HG02623 (cell line): ENCODE measurements around the gene INPP5A.
"Not testable (repeated sequence)": the region's sequence is repeated elsewhere in the genome, so short reads cannot be mapped to it uniquely, and the experiment has no call there.

Source experiments
- ATAC-seq: cut with Tn5 transposase; IDR thresholded peaks from one replicate; pipeline ENCODE4 v1.9.1; 2021; ENCODE audit warnings: moderate library complexity; ENCODE audit not compliant: unreplicated experiment

The INPP5A gene

GRCh38 chr10:132729810-132730572 lies 192.4 kb downstream of the INPP5A start:
- no peak for ATAC-seq

DNA sequence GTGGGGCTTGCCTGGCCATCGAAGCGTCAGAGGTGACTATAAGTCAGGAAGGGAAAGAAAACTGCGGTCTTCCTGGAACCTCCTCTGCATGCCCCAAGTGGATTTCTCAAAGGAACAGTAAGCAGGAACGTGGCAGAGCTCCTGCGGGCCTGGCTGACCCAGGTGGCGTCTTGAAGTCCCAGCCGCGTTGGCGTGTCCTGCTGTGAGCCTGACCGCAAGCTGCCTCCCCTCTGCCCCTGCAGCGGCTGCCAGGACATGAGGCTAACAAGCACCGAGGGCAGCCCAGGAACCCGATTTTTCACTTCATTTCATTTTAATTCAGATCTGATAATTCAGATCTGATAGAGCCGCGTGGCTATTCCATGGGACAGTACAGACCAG lies 193.0 kb downstream of the INPP5A start:
- no peak for ATAC-seq

DNA sequence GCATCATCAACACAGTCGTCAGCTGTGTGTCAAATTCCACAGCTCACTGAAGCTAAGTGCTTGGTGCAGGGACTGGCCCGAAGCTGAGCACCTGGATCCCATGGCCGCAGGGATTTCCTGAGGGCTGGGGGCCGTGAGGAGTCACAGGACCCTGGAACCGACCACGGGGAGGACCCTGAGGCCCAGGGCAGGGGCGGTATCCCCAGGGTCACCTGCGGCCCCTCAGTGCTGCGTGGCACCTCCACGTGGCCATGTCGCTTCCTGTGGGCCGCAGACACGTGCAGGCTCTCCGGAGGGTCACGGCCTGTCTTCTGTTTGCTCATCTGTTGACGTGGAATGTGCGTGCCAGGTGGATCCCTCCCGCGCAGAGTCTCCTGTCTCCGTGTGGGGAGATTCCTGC lies 194.9 kb downstream of the INPP5A start:
- no peak for ATAC-seq

DNA sequence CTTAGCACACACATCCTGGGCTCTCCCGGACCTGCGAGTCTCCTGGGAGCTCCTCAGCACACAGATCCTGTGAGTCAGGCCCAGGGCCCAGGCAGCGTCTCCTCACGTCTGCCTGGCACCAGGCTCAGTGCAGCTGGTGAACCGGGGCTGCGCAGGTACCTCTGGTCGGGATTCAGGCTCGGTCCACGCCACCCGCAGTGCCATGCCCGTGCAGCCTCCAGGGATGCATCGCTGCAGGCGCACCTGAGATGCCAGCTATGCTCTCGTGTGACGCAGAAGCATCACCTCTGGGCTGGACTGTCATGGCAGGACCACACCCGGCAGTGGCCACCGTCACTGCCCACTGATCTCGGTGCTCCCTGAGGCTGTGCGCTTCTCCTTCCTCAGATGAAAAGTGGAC lies 196.3 kb downstream of the INPP5A start:
- no peak for ATAC-seq

DNA sequence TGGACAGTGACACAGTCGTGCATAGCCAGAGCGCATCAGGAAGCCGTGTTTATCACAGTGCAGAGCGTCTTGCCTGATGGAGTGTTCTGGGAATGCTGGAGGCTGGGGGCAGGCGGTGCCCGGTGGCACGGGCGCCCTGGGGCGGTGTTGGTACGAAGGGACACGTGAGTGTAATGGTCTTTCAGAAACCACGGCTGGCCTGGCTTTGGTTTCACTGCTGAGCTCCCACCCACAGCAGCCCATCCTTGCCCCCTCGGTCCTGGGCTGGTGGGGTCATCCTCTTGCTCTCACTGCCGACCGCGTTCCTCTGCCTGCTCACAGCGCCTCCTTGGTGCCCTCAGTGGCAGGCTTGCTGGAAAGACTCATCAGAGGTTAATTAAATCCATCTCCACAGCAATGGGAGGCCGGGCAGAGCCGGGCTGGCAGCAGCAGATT lies 197.8 kb downstream of the INPP5A start:
- no peak for ATAC-seq

DNA sequence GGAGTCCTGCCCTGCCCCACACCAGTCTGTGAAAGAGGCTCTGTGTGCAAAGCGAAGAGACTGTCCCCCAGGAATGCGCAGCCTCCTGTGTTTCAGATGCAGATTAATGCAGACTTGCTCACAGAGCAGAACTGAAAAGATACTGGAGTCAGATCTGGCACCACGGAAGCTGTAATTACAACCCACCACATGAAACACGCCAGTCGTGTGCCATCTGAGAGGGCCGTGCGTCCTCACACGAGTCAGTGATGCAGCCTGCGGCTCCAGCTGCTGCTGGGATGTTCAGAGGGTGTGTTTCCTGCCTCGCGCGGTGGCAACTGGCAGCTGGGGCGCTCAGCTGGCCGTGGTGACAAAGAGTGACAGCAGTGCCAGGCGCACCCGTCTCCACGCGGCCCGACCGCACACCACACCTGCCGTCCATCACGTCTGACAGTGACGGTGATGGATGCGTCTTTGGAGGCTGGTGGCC lies 198.4 kb downstream of the INPP5A start:
- no peak for ATAC-seq

- ATAC-seq = no peak
Measured at GRCh38 chr10:132737390-132738048, 199.9 kb downstream of the INPP5A start.

DNA sequence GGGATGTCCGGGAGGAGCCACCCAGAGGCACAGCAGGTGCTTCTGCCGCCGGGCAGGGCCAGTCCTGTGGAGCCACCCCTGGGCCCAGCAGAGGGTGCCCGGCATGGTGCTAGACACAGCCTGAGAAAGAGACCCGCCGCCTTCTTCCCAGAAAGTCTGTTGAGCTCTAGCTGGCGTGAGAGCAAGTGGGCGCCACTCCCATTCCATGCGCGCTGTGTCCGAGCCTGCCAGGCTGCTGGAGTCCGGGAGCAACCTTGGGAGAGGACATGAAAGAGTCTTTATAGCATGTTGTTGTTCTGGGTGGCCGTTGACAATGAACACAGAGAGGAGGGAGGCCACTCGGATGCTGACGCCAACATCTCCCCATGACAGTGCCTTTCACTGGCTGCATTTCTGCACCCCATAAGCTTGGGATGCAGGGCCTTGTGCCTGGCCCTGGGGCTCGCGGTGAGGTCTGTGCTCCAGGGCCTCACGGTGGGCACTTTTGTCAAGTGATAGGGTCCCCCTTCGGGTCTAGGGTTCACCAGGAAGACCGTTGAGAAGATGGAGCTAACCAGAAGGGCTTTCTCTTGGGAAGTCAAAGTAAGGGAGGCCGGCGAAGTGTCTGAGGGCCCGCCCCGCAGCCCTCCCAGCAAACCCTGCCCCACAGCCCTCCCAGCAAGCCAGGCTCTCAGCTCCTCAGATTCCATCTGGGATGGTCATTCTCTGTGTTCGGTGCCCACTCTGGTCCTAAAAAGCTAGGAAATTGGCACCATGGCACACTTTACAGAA lies 201.1 kb downstream of the INPP5A start:
- no peak for ATAC-seq

DNA sequence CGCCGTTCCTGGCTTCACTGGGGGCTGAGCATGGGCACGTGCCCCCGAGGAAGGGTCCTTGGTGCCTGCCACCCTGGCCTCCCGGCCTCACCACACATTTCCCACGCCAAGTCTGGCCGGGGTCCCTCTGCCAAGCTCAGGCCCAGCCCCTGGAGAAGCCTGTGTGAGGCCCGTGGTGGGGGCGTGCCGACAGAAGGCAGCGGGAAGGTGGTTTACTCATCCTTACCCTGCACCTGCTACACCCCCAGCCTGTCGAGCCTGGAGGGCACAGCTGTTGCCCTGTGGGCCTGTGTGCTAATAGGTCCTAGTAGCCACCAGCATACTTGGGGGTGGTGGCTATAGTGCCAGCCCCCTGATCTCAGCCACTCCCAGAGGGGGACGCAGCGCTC lies 201.6 kb downstream of the INPP5A start:
- no peak for ATAC-seq

- ATAC-seq = no peak
Measured at GRCh38 chr10:132740588-132740987, 203.0 kb downstream of the INPP5A start.

DNA sequence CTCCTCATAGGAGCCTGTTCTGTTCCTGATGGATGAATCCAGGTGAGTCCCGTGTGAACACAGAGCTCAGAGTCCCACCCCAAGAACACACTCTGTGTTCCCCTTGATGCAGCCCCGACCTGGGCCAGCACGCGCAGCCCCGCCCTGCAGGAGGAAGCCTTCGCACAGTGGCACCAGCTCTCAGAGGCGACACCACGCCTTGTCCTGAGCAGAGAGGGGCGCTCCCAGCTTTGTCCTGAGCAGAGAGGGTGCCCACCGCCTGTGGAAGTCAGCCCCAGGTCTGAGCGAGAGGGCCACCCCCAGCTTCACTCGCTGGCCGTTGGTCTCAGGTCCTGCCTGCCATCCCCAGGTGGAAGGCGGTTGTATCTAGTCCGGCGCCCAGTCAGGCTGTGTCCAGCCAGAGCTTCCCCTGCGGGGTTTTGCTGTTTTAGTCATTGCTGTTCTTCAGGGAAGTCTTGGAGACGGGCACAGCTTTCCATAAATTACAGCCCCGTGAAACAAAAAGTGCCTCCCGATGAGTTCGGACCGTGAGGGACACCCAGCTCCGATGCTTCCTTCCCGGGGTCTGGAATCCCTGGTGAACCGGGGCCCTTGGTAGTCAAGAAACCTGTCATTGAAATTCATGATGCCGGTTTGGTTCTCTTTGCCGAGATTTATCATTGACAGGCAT lies 204.7 kb downstream of the INPP5A start:
- ATAC-seq = no peak

GRCh38 chr10:132742837-132743194 lies 205.2 kb downstream of the INPP5A start:
- no peak for ATAC-seq

DNA sequence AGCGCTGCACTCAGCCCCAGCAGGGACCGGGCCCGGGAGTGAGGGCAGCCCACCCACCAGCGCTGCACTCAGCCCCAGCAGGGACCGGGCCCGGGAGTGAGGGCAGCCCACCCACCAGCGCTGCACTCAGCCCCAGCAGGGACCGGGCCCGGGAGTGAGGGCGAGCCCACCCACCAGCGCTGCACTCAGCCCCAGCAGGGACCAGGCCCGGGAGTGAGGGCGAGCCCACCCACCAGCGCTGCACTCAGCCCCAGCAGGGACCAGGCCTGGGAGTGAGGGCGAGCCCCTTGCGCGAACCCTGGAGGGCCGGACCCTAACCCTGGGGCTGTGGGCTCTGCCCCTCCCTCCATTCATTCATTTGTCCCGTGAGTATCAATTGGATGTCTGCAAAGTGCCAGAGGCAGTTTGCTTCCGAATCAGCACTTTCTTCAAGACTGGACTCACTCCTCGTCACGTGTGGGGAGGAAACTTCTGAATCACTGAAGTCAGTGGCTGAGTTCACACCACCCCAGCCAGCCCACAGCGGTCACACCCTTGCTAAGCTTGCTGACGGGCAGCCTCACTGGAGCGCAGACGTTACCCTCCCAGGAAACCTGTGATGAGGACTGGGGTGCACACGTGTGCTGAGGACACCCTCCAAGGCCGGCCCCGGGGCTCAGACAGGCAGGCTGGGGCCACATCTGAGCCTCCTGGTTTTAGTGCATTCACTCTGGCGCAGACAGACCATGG lies 205.8 kb downstream of the INPP5A start:
- ATAC-seq = not testable (repeated sequence)

GRCh38 chr10:132743925-132744490 lies 206.4 kb downstream of the INPP5A start:
- ATAC-seq = no peak

GRCh38 chr10:132744839-132745238 lies 207.3 kb downstream of the INPP5A start:
- no peak for ATAC-seq

DNA sequence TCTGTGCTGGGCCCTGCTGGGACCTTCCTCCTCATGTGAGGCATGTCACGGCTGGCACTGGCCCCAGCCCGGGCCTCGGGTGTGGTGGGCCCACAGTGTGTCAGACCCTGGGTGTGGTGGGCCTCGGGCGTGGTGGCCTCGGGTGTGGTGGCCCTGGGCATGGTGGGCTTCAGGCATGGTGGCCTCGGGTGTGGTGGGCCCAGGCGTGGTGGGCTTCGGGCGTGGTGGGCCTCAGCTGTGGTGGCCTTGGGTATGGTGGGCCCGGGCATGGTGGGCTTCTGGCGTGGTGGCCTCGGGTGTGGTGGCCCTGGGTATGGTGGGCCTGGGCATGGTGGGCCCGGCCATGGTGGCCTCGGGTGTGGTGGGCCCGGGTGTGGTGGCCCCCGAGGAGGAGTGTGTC lies 207.9 kb downstream of the INPP5A start:
- ATAC-seq = no peak

- ATAC-seq = no peak
Measured at GRCh38 chr10:132745971-132746370, 208.4 kb downstream of the INPP5A start.

DNA sequence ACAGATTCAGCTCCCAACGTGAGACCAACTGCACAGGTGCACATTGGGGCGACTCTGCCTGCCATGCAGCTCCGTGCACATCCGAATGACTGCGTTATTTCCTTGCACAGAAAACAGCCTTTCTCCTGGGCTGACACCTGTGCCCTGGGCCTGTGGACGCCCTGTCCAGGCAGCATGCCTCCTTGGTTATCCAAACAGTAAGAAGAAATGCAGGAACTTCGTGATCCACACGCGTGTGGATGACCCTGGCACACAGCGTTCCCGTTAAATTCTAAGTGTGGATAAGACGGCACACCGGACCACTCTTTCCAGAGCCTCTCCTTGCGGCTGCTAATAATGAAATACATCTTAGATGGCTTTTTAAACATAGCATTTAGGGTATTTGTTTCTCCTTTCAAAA lies 208.8 kb downstream of the INPP5A start:
- ATAC-seq = no peak

GRCh38 chr10:132746801-132747625 lies 209.4 kb downstream of the INPP5A start:
- ATAC-seq = no peak
